K562 (cell line): Measurements from ENCODE around the gene GTPBP2. TPM values are rescaled to one million over a fixed set of nuclear protein-coding genes. Genes with fewer than 3 reads are reported as not detected.

Experiments used
- ATAC-seq: fragments of 200-7000 bp; cut with Tn5 transposase; 3 replicates; pipeline ENCODE4 v1.9.1; 2020; ENCODE audit warnings: moderate library complexity
- BruUV-seq: library from RNA; stranded (reverse); fragments of 400-500 nt; replicated peaks from 2 replicates; lab custom pipeline; 2021; lab: Mats Ljungman, UMichigan
- CTCF ChIA-PET: fragments of 300-600 bp; formaldehyde crosslinking; extraction: SDS; loops from one replicate; lab custom pipeline; 2021; ENCODE audit warnings: low intra/inter-chr PET ratio; lab: Yijun Ruan, JAX
- POLR2A ChIA-PET: fragments of 300-600, 350-650 bp; sonication (Branson Sonifier 250); formaldehyde crosslinking; extraction: SDS; loops from one replicate; lab custom pipeline; 2021; ENCODE audit warnings: antibody characterized with exemption, inconsistent platforms; lab: Yijun Ruan, JAX
- DNase-seq, 4 experiments: peaks; one replicate each; pipeline versions ENCODE4 v3.0.0 to v3.0.0-alpha.2; 2011 to 2018; ENCODE audit warnings: low spot score in 3 of 4, mixed read lengths in 3 of 4; ENCODE audit errors: extremely low read depth in 1 of 4
- FAIRE-seq: peaks from 2 replicates; lab custom pipeline; 2011; peaks lifted over from hg19 to GRCh38; lab: Jason Lieb, UNC
- H2AFZ ChIP-seq: 2 replicates; pipeline ENCODE4 v1.6.0; 2011; ENCODE audit warnings: low read depth, low read length, control low read depth, inconsistent platforms
- H3K27ac ChIP-seq: fragments of 200-600 bp; 3 replicates; pipeline ENCODE4 v1.8.0; 2011; ENCODE audit warnings: low read depth, mild to moderate bottlenecking, control low read depth, inconsistent platforms, low read length, moderate library complexity, mixed read lengths; ENCODE audit errors: extremely low read depth
- H3K27me3 ChIP-seq, 2 experiments: fragments of 300-600 bp in 1 of 2; 2 replicates in 1 of 2; 3 replicates in 1 of 2; pipeline versions ENCODE4 v1.6.0 to v1.8.0; 2011; ENCODE audit warnings: inconsistent platforms in 2 of 2, low read length in 2 of 2, mild to moderate bottlenecking in 1 of 2, mixed read lengths in 1 of 2, moderate library complexity in 1 of 2; ENCODE audit not compliant: control insufficient read depth in 2 of 2, insufficient read depth in 2 of 2
- H3K36me3 ChIP-seq: fragments of 300-600 bp; 3 replicates; pipeline ENCODE4 v1.8.0; 2011; ENCODE audit warnings: mild to moderate bottlenecking, low read length, inconsistent platforms; ENCODE audit not compliant: control insufficient read depth, insufficient read depth
- H3K4me1 ChIP-seq, 2 experiments: fragments of 200-600 bp in 1 of 2; replicated peaks in 1 of 2; 2 replicates in 1 of 2; 3 replicates in 1 of 2; pipeline versions ENCODE4 v1.5.1 to v1.8.0; 2011; ENCODE audit warnings: inconsistent platforms in 2 of 2, low read length in 2 of 2, mild to moderate bottlenecking in 1 of 2, mixed read lengths in 1 of 2, moderate library complexity in 1 of 2; ENCODE audit not compliant: control insufficient read depth in 2 of 2, insufficient read depth in 2 of 2
- H3K4me2 ChIP-seq: 2 replicates; pipeline ENCODE4 v1.6.1; 2011; ENCODE audit warnings: low read length, control low read depth, inconsistent platforms, mixed read lengths; ENCODE audit not compliant: insufficient read depth
- H3K4me3 ChIP-seq: fragments of 200-600 bp; sonication (generic), shearing (Covaris generic); 2 replicates; pipeline ENCODE4 v1.5.1; 2016; ENCODE audit warnings: control low read depth, inconsistent platforms
- H3K79me2 ChIP-seq: fragments of 200-600 bp; 3 replicates; pipeline ENCODE4 v1.8.0; 2011; ENCODE audit warnings: low read length, inconsistent platforms; ENCODE audit not compliant: control insufficient read depth, insufficient read depth
- H3K9ac ChIP-seq, 2 experiments: 2 replicates each; pipeline versions ENCODE4 v1.6.0 to v1.6.1; 2011; ENCODE audit warnings: low read depth in 2 of 2, low read length in 2 of 2, control low read depth in 1 of 2, inconsistent platforms in 1 of 2, mild to moderate bottlenecking in 1 of 2, mixed read lengths in 1 of 2; ENCODE audit not compliant: insufficient read depth in 1 of 2
- H3K9me1 ChIP-seq: one replicate; pipeline ENCODE4 v1.6.0; 2011; ENCODE audit warnings: inconsistent platforms, mild to moderate bottlenecking, low read length, moderate library complexity; ENCODE audit not compliant: control insufficient read depth, insufficient read depth
- H3K9me3 ChIP-seq: replicated peaks from 2 replicates; pipeline ENCODE4 v1.5.1; 2011; ENCODE audit warnings: low read depth, low read length, inconsistent platforms; ENCODE audit not compliant: control insufficient read depth, insufficient read depth
- H4K20me1 ChIP-seq: replicated peaks from 2 replicates; pipeline ENCODE4 v1.6.1; 2011; ENCODE audit warnings: low read length, inconsistent platforms, mixed read lengths; ENCODE audit not compliant: control insufficient read depth, insufficient read depth
- ARID1B ChIP-seq: fragments of 450-650 bp; IDR thresholded peaks from 2 replicates; pipeline ENCODE4 v1.6.1; 2016; ENCODE audit warnings: antibody characterized with exemption, mild to moderate bottlenecking, inconsistent platforms
- CBFA2T2 ChIP-seq: fragments of 450-650 bp; conservative IDR thresholded peaks from 2 replicates; pipeline ENCODE4 v1.6.1; 2017; ENCODE audit warnings: mild to moderate bottlenecking
- CBFA2T3 ChIP-seq: fragments of 450-650 bp; IDR thresholded peaks from 2 replicates; pipeline ENCODE4 v1.6.1; 2017
- CCNT2 ChIP-seq: IDR thresholded peaks from 2 replicates; pipeline ENCODE4 v1.6.1; 2011; ENCODE audit warnings: borderline replicate concordance, low read depth, mild to moderate bottlenecking, moderate library complexity, mixed read lengths, low read length; ENCODE audit not compliant: insufficient read length; ENCODE audit errors: extremely low read depth
- DNMT1 ChIP-seq: fragments of 450-650 bp; IDR thresholded peaks from 2 replicates; pipeline ENCODE4 v1.6.1; 2016; ENCODE audit warnings: antibody characterized with exemption, mild to moderate bottlenecking
- FOSL1 ChIP-seq: fragments of 200-800 bp; sonication (Bioruptor generic); conservative IDR thresholded peaks from 2 replicates; pipeline ENCODE4 v1.6.1; 2016; ENCODE audit warnings: missing genetic modification characterization, missing compliant biosample characterization
- FOXJ2 ChIP-seq: fragments of 200-800 bp; sonication (Bioruptor generic); IDR thresholded peaks from 2 replicates; pipeline ENCODE4 v1.6.1; 2016; ENCODE audit warnings: missing genetic modification characterization, missing compliant biosample characterization
- HBP1 ChIP-seq: fragments of 450-650 bp; formaldehyde crosslinking; IDR thresholded peaks from 2 replicates; pipeline ENCODE4 v1.4.0; 2022; ENCODE audit warnings: missing genetic modification characterization
- HES1 ChIP-seq: fragments of 450-650 bp; IDR thresholded peaks from 2 replicates; pipeline ENCODE4 v1.6.1; 2016; ENCODE audit warnings: low read depth, mild to moderate bottlenecking, moderate library complexity
- L3MBTL2 ChIP-seq: fragments of 450-650 bp; IDR thresholded peaks from 2 replicates; pipeline ENCODE4 v1.6.1; 2016; ENCODE audit warnings: mild to moderate bottlenecking, moderate library complexity
- MCM2 ChIP-seq: fragments of 450-650 bp; IDR thresholded peaks from 2 replicates; pipeline ENCODE4 v1.6.1; 2017; ENCODE audit warnings: low read depth, mild to moderate bottlenecking
- PPARD ChIP-seq: fragments of 250-450 bp; sonication (Bioruptor Pico); IDR thresholded peaks from 2 replicates; pipeline ENCODE4 v1.8.0; 2022; ENCODE audit warnings: inconsistent platforms, mild to moderate bottlenecking, moderate library complexity
- SIRT6 ChIP-seq: IDR thresholded peaks from one replicate; pipeline ENCODE4 v1.6.1; 2012; ENCODE audit warnings: low read depth, mild to moderate bottlenecking, control low read depth, inconsistent platforms, low read length, moderate library complexity
- TAL1 ChIP-seq: fragments of 450-650 bp; IDR thresholded peaks from 2 replicates; pipeline ENCODE4 v1.6.1; 2016; ENCODE audit warnings: mild to moderate bottlenecking
- TOE1 ChIP-seq, 2 experiments: fragments of 450-650 bp in 1 of 2; sonication (generic) in 1 of 2; formaldehyde crosslinking in 1 of 2; IDR thresholded peaks; 2 replicates each; pipeline versions ENCODE4 v1.7.1 to v1.8.0; 2016 to 2022; ENCODE audit warnings: borderline replicate concordance in 2 of 2, mild to moderate bottlenecking in 2 of 2, antibody characterized with exemption in 1 of 2, inconsistent platforms in 1 of 2, low read depth in 1 of 2, missing genetic modification reagents in 1 of 2, moderate library complexity in 1 of 2
- ZNF224 ChIP-seq: sonication (generic); formaldehyde crosslinking; IDR thresholded peaks from 2 replicates; pipeline ENCODE4 v1.8.0; 2022; ENCODE audit warnings: mild to moderate bottlenecking, missing genetic modification reagents
- ZSCAN29 ChIP-seq: fragments of 450-650 bp; IDR thresholded peaks from 2 replicates; pipeline ENCODE4 v1.6.1; 2017
- ZZZ3 ChIP-seq: fragments of 450-650 bp; IDR thresholded peaks from 2 replicates; pipeline ENCODE4 v1.6.1; 2016; ENCODE audit warnings: antibody characterized with exemption, mild to moderate bottlenecking, moderate library complexity
- WGBS: fragments of 100-300 bp; shearing (Covaris generic); methylation state at CpG from one replicate; pipeline ENCODE4 v1.1.6; 2016; ENCODE audit warnings: low coverage, mixed read lengths; ENCODE audit not compliant: insufficient coverage; ENCODE audit errors: missing lambda C conversion rate; 5-methylcytosine and 5-hydroxymethylcytosine counted together
- in situ Hi-C: fragments of 300-500 bp; cut with MboI; formaldehyde crosslinking; loops from 4 replicates; pipeline ENCODE4 v1.15.0; 2018; ENCODE audit warnings: inconsistent platforms, mixed read lengths
- intact Hi-C: fragments of 100-400 bp; cut with micrococcal nuclease; formaldehyde crosslinking; loops from 2 replicates; pipeline ENCODE4 v1.14.2; 2022
- polyA plus RNA-seq, 8 experiments: library from polyadenylated mRNA; depleted of rRNA in 4 of 8; stranded (reverse) in 5 of 8; unstranded in 3 of 8; fragments of >200 nt; fragmentation: Nextera tagmentation in 2 of 8; fragmentation: Illumina TruSeq in 1 of 8; extraction: Ambion mirVana in 2 of 8; extraction: Trizol in 1 of 8; gene quantifications; 2 replicates each; pipeline versions ENCODE4 v1.2.1 to v1.2.3, GENCODE V29; 2011 to 2014; ENCODE audit warnings: inconsistent platforms in 1 of 8, missing spikeins in 1 of 8
- total RNA-seq, 7 experiments: library from RNA; depleted of rRNA in 6 of 7; stranded (reverse); fragments of >200 nt in 6 of 7; fragmentation: Illumina TruSeq in 2 of 7; extraction: Trizol in 2 of 7; gene quantifications; 2 replicates each; pipeline versions ENCODE4 v1.2.1 to v1.2.3, GENCODE V29; 2011 to 2021; ENCODE audit warnings: low replicate concordance in 1 of 7

The GTPBP2 gene
- total and polyA plus RNA-seq, 9 of the 15 experiments (the other 6 are each of a cell fraction or from before 2014, with no cell fraction given): 48.4 to 196 (median 111) TPM

GRCh38 chr6:43621078-43621835, 7.8 kb downstream of the GTPBP2 start (continued):
- TF ChIP-seq ZSCAN29: no peak
- no peak for TF ChIP-seq FOXJ2

- peaks cover 57% of the 10 kb centered on the region for H3K36me3 ChIP-seq
- POLR2A ChIA-PET: interaction anchor here (0.8 to 8.4 kb wide), 9 partner anchors 8 to 446 kb away, joined by 3 to 135 read pairs (median 4); partner anchors contain the start of genes GTPBP2 and MAD2L1BP
- CTCF ChIA-PET: no interaction called here
- H3K27me3 ChIP-seq: no peaks in the 10 kb centered on the region
- no peaks in the 10 kb centered on the region for H3K9me1 ChIP-seq
- no peak overlapping the region for H3K27ac ChIP-seq
- 62% methylated on average over 9 of the region's 9 CpGs for WGBS
- in situ Hi-C loops: no loop called here
- peak; percentile 4 for ATAC-seq
- H3K4me2 ChIP-seq: no peak overlapping the region; the same call in 1 of the 2 replicates
- BruUV-seq: no TSS peak
- no peak overlapping the region for H2AFZ ChIP-seq
- H3K4me3 ChIP-seq: no peak overlapping the region
- no peak for DNase-seq
- H3K9ac ChIP-seq: no peak overlapping the region
- 0 out of 2 replicates have a peak, but pooled peaks cover 7% of the 10 kb centered on the region for H4K20me1 ChIP-seq
- intact Hi-C loops: no loop called here
- peaks cover 5 to 6% of the 10 kb centered on the region in 2 experiments; a peak in 3 of 5 replicates for H3K4me1 ChIP-seq
- H3K79me2 ChIP-seq: no peaks in the 10 kb centered on the region
- peak; percentile 61 for FAIRE-seq
- H3K9me3 ChIP-seq: no peaks in the 10 kb centered on the region
- TF ChIP-seq PPARD (no peak), SIRT6 (peak; percentile 48), DNMT1 (no peak), ARID1B (peak; percentile 73), TOE1 (IDR thresholded peaks at IDR 0.05; ENCODE audit: borderline replicate concordance) (no peak), TOE1 (CRISPR knock-in tag; IDR thresholded peaks at IDR 0.05; ENCODE audit: borderline replicate concordance, low read depth) (0 out of 2 replicates have a peak, but pooled peaks have one; percentile 41), CCNT2 (no peak), ZZZ3 (no peak), HES1 (no peak), CBFA2T2 (peak; percentile 52), FOSL1 (tag) (0 out of 2 replicates have a peak, but pooled peaks have one; percentile 29), CBFA2T3 (peak; percentile 71), HBP1 (CRISPR knock-in tag) (peak; percentile 73; the same call in 1 of the 2 replicates), ZNF224 (CRISPR knock-in tag) (no peak), MCM2 (no peak), TAL1 (peak; percentile 68), L3MBTL2 (no peak)
Measured at GRCh38 chr6:43616725-43617472, 12.2 kb downstream of the GTPBP2 start.
